Mesenchymal stem cell (in vitro differentiated cells and primary cell): ENCODE data around the gene BIVM.

Experiments used
- DNase-seq: peaks from one replicate; pipeline ENCODE4 v3.0.0-alpha.2; 2013
- H2AFZ ChIP-seq: one replicate; pipeline ENCODE4 v1.6.1; 2013; ENCODE audit warnings: low read depth, mild to moderate bottlenecking, control low read depth, inconsistent platforms, low read length, moderate library complexity
- H2AK5ac ChIP-seq: 2 replicates; pipeline ENCODE4 v1.6.1; 2013; ENCODE audit warnings: low read length, moderate library complexity, mild to moderate bottlenecking, inconsistent platforms; ENCODE audit not compliant: severe bottlenecking
- H2BK120ac ChIP-seq: one replicate; pipeline ENCODE4 v1.6.1; 2013; ENCODE audit warnings: low read depth, mild to moderate bottlenecking, inconsistent platforms, low read length, moderate library complexity
- H2BK12ac ChIP-seq, 2 experiments: one replicate each; pipeline ENCODE4 v1.6.1; 2013; ENCODE audit warnings: inconsistent platforms in 2 of 2, low read length in 2 of 2, mild to moderate bottlenecking in 2 of 2, moderate library complexity in 2 of 2, control low read depth in 1 of 2
- H2BK15ac ChIP-seq: one replicate; pipeline ENCODE4 v1.6.1; 2013; ENCODE audit warnings: mild to moderate bottlenecking, low read depth, inconsistent platforms; ENCODE audit not compliant: poor library complexity, severe bottlenecking
- H2BK5ac ChIP-seq: 2 replicates; pipeline ENCODE4 v1.6.1; 2013; ENCODE audit warnings: low read depth, mild to moderate bottlenecking, low read length, control low read depth, inconsistent platforms; ENCODE audit not compliant: poor library complexity, severe bottlenecking
- H3K14ac ChIP-seq, 2 experiments: one replicate each; pipeline ENCODE4 v1.6.1; 2013; ENCODE audit warnings: inconsistent platforms in 2 of 2, low read length in 2 of 2, control low read depth in 1 of 2, mild to moderate bottlenecking in 1 of 2, moderate library complexity in 1 of 2
- H3K18ac ChIP-seq, 2 experiments: one replicate each; pipeline ENCODE4 v1.6.1; 2013; ENCODE audit warnings: inconsistent platforms in 2 of 2, low read length in 2 of 2, control low read depth in 1 of 2, low read depth in 1 of 2, mild to moderate bottlenecking in 1 of 2
- H3K23ac ChIP-seq, 2 experiments: one replicate each; pipeline ENCODE4 v1.6.1; 2013; ENCODE audit warnings: inconsistent platforms in 2 of 2, low read length in 2 of 2, mild to moderate bottlenecking in 2 of 2, moderate library complexity in 2 of 2, control low read depth in 1 of 2
- H3K27ac ChIP-seq: 2 replicates; pipeline ENCODE4 v1.5.1; 2013; ENCODE audit warnings: mild to moderate bottlenecking, moderate library complexity, low read length, control low read depth, inconsistent platforms; ENCODE audit not compliant: poor library complexity, severe bottlenecking
- H3K27me3 ChIP-seq, 2 experiments: 2 replicates each; pipeline versions ENCODE4 v1.6.1 to v1.7.0; 2013; ENCODE audit warnings: low read length in 2 of 2, mild to moderate bottlenecking in 2 of 2, moderate library complexity in 2 of 2, control low read depth in 1 of 2, inconsistent platforms in 1 of 2; ENCODE audit not compliant: control insufficient read depth in 1 of 2, insufficient read depth in 1 of 2
- H3K36me3 ChIP-seq, 2 experiments: 2 replicates each; pipeline versions ENCODE4 v1.6.1 to v1.7.0; 2013; ENCODE audit warnings: low read length in 2 of 2, control low read depth in 1 of 2, inconsistent platforms in 1 of 2, low read depth in 1 of 2, mild to moderate bottlenecking in 1 of 2; ENCODE audit not compliant: insufficient read depth in 2 of 2, control insufficient read depth in 1 of 2
- H3K4ac ChIP-seq, 2 experiments: one replicate each; pipeline ENCODE4 v1.6.1; 2013; ENCODE audit warnings: inconsistent platforms in 2 of 2, low read length in 2 of 2, mild to moderate bottlenecking in 2 of 2, moderate library complexity in 2 of 2, control low read depth in 1 of 2, low read depth in 1 of 2
- H3K4me1 ChIP-seq: 2 replicates; pipeline ENCODE4 v1.6.1; 2013; ENCODE audit warnings: low read depth, low read length, control low read depth; ENCODE audit not compliant: control insufficient read depth, insufficient read depth
- H3K4me2 ChIP-seq: 2 replicates; pipeline ENCODE4 v1.6.1; 2013; ENCODE audit warnings: low read length, mild to moderate bottlenecking, inconsistent platforms; ENCODE audit not compliant: poor library complexity, severe bottlenecking
- H3K4me3 ChIP-seq, 2 experiments: 2 replicates each; pipeline versions ENCODE4 v1.5.1 to v1.7.0; 2013; ENCODE audit warnings: low read length in 2 of 2, mild to moderate bottlenecking in 2 of 2, control low read depth in 1 of 2, low read depth in 1 of 2; ENCODE audit not compliant: insufficient read depth in 1 of 2
- H3K79me1 ChIP-seq: replicated peaks from 2 replicates; pipeline ENCODE4 v1.6.1; 2013; ENCODE audit warnings: mild to moderate bottlenecking, control low read depth, low read length, inconsistent platforms; ENCODE audit not compliant: poor library complexity, severe bottlenecking
- H3K9ac ChIP-seq: 2 replicates; pipeline ENCODE4 v1.7.0; 2013; ENCODE audit warnings: mild to moderate bottlenecking, low read length, moderate library complexity
- H3K9me3 ChIP-seq: 2 replicates; pipeline ENCODE4 v1.7.0; 2013; ENCODE audit warnings: mild to moderate bottlenecking, low read length; ENCODE audit not compliant: control insufficient read depth
- H4K8ac ChIP-seq: one replicate; pipeline ENCODE4 v1.6.1; 2013; ENCODE audit warnings: inconsistent platforms, mild to moderate bottlenecking, low read length, moderate library complexity
- H4K91ac ChIP-seq: one replicate; pipeline ENCODE4 v1.6.1; 2013; ENCODE audit warnings: mild to moderate bottlenecking, low read length, inconsistent platforms
- WGBS: methylation state at CpG from one replicate; pipeline ENCODE4 v1.1.7; 2013; ENCODE audit warnings: mixed read lengths; 5-methylcytosine and 5-hydroxymethylcytosine counted together

BIVM gene

GRCh38 chr13:102770435-102770834, 28.5 kb upstream of the BIVM start:
- H4K8ac ChIP-seq = no peak overlapping the region
- H3K27me3 ChIP-seq = no peaks in the 10 kb centered on the region
- H2BK12ac ChIP-seq = no peak overlapping the region
- no peak overlapping the region for H2BK5ac ChIP-seq
- peaks cover 16% of the 10 kb centered on the region for H3K79me1 ChIP-seq
- H3K36me3 ChIP-seq = peaks cover 6 to 21% of the 10 kb centered on the region in 2 experiments
- no peaks in the 10 kb centered on the region for H3K9me3 ChIP-seq
- H4K91ac ChIP-seq = no peak overlapping the region
- no peak overlapping the region for H3K4me2 ChIP-seq
- H3K23ac ChIP-seq = no peak overlapping the region
- no peak overlapping the region for H3K4me3 ChIP-seq
- H2AFZ ChIP-seq = no peak overlapping the region
- no peak overlapping the region for H2BK120ac ChIP-seq
- no peak for DNase-seq
- H3K9ac ChIP-seq = no peak overlapping the region
- H3K4ac ChIP-seq = no peak overlapping the region
- H3K27ac ChIP-seq = no peak overlapping the region
- peaks cover 16% of the 10 kb centered on the region for H3K4me1 ChIP-seq
- no peak overlapping the region for H3K14ac ChIP-seq
- no peak overlapping the region for H2BK15ac ChIP-seq
- WGBS = 79% methylated on average over 2 of the region's 2 CpGs
- H3K18ac ChIP-seq = no peak overlapping the region
- H2AK5ac ChIP-seq = no peak overlapping the region

- Histone ChIP-seq H3K14ac (no peak overlapping the region), H2BK15ac (no peak overlapping the region), H3K9ac (peak overlapping the region; percentile 2), H3K4me1 (peaks cover 16% of the 10 kb centered on the region), H4K8ac (no peak overlapping the region), H2BK5ac (no peak overlapping the region), H3K27me3 (no peaks in the 10 kb centered on the region), H3K4ac (no peak overlapping the region), H2BK12ac (no peak overlapping the region), H3K79me1 (peaks cover 16% of the 10 kb centered on the region), H3K9me3 (no peaks in the 10 kb centered on the region), H3K23ac (no peak overlapping the region), H2AK5ac (no peak overlapping the region), H3K27ac (no peak overlapping the region), H4K91ac (no peak overlapping the region), H2AFZ (no peak overlapping the region), H3K18ac (no peak overlapping the region), H3K36me3 (peaks cover 6 to 10% of the 10 kb centered on the region in 2 experiments), H2BK120ac (no peak overlapping the region), H3K4me2 (no peak overlapping the region), H3K4me3 (no peak overlapping the region)
- WGBS = 93% methylated on average over 4 of the region's 6 CpGs
- no peak for DNase-seq
Measured at GRCh38 chr13:102771298-102772041, 27.4 kb upstream of the BIVM start.

- Histone ChIP-seq H3K4me1 (peaks cover 16% of the 10 kb centered on the region), H2BK5ac (no peak overlapping the region), H3K4me2 (no peak overlapping the region), H2AK5ac (no peak overlapping the region), H3K9me3 (no peaks in the 10 kb centered on the region), H2BK15ac (no peak overlapping the region), H2AFZ (no peak overlapping the region), H3K4ac (no peak overlapping the region), H3K79me1 (peaks cover 16% of the 10 kb centered on the region), H3K14ac (no peak overlapping the region), H2BK120ac (no peak overlapping the region), H3K4me3 (peak overlapping the region in 1 of 2 experiments; percentile 90), H3K27ac (no peak overlapping the region), H3K9ac (no peak overlapping the region), H3K23ac (no peak overlapping the region), H4K91ac (no peak overlapping the region), H3K27me3 (no peaks in the 10 kb centered on the region), H3K36me3 (peaks cover 5 to 6% of the 10 kb centered on the region in 2 experiments), H2BK12ac (no peak overlapping the region), H4K8ac (no peak overlapping the region), H3K18ac (no peak overlapping the region)
- no peak for DNase-seq
- 98% methylated on average over 16 of the region's 16 CpGs for WGBS
Measured at GRCh38 chr13:102772042-102772425, 26.9 kb upstream of the BIVM start.

- Histone ChIP-seq H4K8ac (peak within 1 kb of the TSS; percentile 99), H3K4ac (peak within 1 kb of the TSS; percentile 7 to 99), H2BK5ac (peak within 1 kb of the TSS; percentile 66), H2AK5ac (peak within 1 kb of the TSS; percentile 45), H3K14ac (peak within 1 kb of the TSS in 1 of 2 experiments; percentile 92), H2BK15ac (peak within 1 kb of the TSS; percentile 13), H3K23ac (peak within 1 kb of the TSS in 1 of 2 experiments; percentile 89), H3K4me1 (peaks cover 16% of the 10 kb centered on the region), H3K36me3 (peaks cover 0 to 6% of the 10 kb centered on the region in 2 experiments), H3K9me3 (no peaks in the 10 kb centered on the region), H2BK12ac (peak within 1 kb of the TSS; percentile 30 to 42), H3K18ac (peak within 1 kb of the TSS; percentile 80 to 98), H3K9ac (peak within 1 kb of the TSS; percentile 94), H4K91ac (peak within 1 kb of the TSS; percentile 88), H3K27ac (peak within 1 kb of the TSS; percentile 31), H3K4me3 (peak within 1 kb of the TSS; percentile 82 to 90), H3K79me1 (peaks cover 16% of the 10 kb centered on the region), H2BK120ac (peak within 1 kb of the TSS; percentile 24), H3K4me2 (peak within 1 kb of the TSS; percentile 98), H2AFZ (peak within 1 kb of the TSS; percentile 100), H3K27me3 (no peaks in the 10 kb centered on the region)
- DNase-seq = peak; percentile 76
- 17% methylated on average over 67 of the region's 85 CpGs for WGBS
Measured at GRCh38 chr13:102773441-102774213, 25.3 kb upstream of the BIVM start, which contains the start of gene TEX30. TEX30 (minus strand) TSS chr13:102773786; CDS start chr13:102770026, 3,760 bp downstream.
